GM18517 (cell line): ENCODE results near the gene TTLL11.
"Not testable (repeated sequence)": the region's sequence is repeated elsewhere in the genome, so short reads cannot be mapped to it uniquely, and the experiment has no call there.

Experiments used
- ATAC-seq: cut with Tn5 transposase; IDR thresholded peaks from one replicate; pipeline ENCODE4 v1.9.1; 2021; ENCODE audit warnings: mild to moderate bottlenecking, moderate library complexity; ENCODE audit not compliant: unreplicated experiment

The TTLL11 gene

DNA sequence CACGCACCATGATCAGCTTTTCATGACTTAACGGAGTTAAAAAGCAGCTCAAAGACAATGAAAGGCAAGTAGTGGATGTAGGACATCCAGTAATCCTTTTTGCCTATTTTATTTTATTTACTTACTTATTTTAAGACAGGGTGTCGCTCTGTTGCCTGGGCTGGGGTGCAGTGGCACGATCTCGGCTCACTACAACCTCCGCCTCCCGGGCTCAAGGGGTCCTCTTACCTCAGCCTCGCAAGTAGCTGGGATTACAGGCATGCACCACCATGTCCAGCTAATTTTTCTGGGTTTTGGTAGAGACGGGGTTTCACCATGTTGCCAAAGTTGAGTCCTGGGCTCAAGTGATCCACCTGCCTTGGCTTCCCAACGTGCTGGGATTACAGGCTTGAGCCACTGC, 292.7 kb downstream of the TTLL11 start:
- no peak for ATAC-seq

DNA sequence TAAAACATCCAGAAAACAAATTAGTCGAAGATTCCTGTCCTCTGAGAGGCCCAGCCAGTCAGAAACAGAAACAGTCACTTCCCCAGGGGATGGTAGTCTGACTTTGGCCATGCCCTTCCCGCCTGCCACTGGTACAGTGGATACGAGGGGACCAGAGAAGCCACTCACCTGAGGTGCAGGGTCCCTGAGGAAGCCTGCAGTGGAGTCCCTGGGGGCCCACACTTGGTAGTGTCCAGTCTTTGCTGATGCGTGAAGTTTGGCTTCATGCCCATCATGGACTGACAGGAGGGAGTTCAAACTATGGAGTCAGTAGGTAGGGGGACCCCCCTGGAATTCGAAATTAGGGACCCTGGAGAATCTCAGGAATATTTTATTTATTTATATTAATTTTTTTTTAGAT, 294.2 kb downstream of the TTLL11 start:
- no peak for ATAC-seq

DNA sequence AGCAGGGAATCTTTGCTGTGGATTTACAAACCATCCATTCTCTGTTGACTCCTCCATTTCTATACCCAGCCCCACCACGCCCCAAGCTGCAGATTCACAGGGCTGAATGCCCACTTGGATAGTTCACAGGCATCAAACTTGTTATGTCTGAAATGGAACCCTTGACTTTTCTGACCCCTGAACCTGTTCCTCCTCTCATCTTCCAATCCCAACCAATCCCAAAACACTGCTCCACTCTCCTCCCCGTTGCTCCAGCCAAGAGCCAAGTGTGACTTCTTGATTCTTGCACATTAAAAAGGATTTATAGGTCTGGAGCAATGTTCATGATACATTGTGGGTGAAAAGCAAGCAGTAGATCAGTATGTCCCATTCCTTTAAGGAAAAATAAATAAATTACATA, 296.0 kb downstream of the TTLL11 start:
- ATAC-seq: no peak

DNA sequence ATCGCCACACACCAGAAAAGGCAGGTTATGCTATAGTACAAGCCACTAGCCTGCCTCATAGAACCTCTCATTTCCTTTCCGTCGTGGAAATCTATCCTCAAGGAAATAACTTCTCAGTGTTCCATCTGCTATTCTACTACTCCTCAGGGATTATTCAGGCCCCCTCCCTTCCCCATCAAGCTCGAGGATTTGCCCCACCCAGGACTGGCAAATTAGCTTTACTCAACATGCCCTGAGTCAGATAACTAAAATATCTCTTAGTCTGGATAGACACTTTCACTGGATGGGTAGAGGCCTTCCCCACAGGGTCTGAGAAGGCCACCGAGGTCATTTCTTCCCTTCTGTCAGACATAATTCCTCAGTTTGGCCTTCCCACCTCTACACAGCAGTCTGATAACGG, 298.8 kb downstream of the TTLL11 start:
- not testable (repeated sequence) for ATAC-seq

DNA sequence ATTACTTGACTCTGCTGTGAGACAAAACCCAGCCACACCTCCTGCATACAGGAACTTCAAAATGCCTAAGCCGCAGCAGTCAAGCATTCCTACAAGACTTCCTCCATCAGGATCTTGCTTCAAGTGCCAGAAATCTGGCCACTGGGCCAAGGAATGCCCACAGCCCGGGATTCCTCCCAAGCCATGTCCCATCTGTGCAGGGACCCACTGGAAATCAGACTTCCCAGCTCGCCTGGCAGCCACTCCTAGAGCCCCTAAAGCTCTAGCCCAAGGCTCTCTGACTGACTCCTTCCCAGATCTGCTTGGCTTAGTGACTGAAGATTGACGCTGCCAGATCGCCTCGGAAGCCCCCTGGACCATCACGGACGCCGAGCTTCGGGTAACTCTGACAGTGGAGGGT, 300.6 kb downstream of the TTLL11 start:
- ATAC-seq: not testable (repeated sequence)

DNA sequence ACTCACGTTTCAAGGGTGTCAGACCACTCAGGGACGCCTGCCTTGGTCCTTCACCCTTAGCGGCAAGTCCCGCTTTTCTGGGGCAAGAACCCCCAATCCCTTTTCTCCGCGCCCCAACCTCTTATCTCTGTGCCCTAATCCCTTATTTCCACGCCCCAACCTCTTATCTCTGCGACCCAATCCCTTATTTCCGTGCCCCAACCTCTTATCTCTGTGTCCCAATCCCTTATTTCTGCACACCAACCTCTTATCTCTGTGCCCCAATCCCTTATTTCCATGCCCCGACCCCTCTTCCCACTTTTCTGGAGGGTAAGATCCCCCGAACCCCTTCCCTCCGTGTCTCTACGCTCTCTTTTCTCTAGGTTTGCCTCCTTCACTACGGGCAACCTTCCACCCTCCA, 302.3 kb downstream of the TTLL11 start:
- no peak for ATAC-seq

DNA sequence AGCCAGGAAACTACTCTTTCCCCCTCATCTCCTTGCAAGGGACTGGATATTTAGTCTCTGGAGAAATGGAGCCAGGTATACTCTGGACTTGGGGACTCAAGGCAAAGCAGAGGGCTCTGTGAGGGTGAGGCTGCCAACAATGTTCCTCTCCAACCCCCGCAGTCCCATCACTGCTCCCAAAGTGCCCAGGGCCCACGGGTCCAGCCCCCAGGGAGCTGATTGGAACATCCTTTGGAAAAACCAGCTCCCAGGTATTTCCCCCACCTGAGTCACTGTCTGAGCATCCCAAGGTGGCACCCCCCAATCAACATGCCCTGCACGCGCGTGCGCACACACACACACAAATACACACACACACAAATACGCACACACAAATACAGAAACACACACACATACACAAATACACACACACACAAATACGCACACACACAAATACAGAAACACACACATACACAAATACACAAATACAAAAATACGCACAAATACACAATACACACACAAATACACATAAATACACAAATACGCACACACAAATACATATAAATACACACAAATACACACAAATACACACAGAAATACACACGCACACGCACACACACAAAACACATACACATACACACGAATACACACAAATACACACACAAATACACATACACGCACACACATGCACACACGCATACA, 304.3 kb downstream of the TTLL11 start:
- no peak for ATAC-seq

DNA sequence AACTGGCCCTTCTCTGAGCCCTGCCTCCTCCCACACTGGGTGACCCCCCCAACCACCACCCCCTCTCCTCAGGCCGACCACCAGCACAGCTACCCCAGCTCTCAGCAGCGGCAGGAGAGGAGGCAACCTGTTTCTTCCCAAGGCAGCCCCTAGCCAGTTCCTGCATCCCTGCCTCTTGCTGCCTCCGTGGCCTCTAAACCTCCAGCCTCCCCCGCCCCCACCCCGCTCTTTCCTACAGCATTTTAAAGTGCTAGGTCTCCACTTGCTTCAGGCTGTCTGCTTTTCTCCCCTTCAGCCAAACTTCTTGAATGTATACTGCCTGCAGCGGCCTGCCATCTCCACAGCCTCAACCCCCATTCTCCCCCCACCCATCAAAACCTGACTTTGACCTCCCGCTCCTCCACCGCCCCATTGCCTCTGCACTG, 306.1 kb downstream of the TTLL11 start:
- ATAC-seq: no peak

DNA sequence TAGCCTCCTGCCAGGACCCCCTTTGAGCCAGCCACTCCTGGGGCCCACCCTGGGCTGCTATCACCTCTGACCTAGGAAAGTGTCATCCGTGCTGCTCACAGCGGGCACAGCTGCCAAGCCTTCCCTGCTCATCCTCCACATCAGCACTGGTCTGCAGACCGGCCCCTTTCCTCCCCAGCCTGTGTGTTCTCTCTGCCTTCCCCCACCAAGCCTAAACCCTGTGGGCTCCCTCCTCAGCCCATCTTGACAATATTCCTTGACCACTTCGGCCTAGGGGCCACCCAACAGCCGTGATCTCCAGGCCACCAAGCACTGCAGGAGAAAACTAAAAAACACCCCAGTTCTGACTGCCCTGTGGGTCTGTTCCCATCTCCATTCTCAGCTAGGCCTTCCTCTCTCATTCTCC, 306.6 kb downstream of the TTLL11 start:
- no peak for ATAC-seq

DNA sequence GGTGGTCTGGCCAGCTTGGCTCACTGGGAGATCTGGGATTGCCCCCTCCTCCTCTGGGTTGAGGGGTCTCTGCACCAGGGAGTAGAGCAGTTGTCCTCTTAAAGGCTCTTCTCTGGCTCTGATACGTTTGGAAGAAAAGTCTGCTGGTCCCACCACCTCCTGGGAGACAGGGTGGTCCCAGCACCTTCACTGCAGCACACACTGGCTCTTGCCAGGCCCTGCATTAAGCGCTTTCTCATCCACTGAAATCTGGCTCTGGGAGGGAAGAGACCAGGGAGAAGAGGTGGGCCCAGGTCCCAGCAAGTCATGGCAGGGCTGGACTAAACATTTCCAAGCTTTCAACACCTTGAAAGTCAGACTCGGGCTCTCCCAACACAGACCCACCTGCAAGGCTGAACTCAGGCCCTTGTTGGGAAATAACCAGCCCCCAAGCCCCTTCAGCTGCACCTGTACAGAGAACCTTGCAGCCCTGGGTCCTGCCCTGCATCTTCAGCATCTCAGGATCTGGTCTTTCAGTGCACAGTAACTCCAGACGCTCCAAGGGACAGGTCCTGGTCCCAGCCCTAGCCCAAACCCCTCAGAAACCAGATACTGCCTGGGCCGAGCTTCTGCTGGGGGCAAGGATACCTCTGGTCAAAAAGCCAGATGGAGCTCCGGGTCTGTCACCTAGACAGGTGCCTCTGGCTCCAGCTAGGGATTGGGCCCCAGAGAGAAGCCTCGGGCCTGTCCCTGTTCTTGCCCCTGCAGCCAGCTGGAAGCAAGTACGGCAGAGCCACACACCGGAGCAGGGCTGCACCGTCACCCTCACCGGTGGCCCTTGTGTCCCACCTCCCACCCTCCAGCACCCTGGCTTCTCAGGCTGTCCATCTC, 307.2 kb downstream of the TTLL11 start:
- no peak for ATAC-seq

DNA sequence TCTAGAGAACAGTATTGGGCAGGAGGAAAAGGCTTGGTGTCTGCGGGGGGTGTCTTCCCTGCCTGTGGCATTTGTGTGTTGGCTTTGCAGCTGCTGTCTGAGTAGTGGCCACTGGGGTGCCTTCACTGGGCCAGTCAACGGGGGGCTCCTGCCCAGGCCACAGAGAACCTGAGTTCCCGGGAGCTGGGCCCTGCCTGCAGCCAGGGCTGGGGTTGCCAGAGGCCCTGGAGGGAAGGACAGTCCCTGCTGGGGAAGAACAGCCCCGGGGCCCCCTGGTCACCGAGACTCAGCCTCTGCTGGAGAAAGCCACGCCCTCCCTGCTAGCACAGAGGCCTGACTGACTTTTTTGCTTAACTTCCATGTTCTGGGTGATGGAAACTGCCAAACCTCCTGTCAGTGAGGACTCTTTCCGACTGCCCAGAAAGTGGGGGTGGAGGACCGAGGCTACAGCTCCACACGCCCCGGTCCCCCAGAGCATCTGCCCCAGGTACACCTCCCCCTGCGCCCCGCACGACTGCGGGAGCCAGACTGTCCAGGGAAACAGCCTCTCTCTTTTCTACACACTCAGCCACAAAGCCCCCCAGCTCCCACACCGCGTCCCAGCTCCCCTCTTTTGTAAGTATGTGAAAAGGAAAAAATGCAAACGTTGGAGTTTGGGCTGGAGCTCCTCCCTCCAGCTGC, 308.2 kb downstream of the TTLL11 start:
- ATAC-seq: no peak

DNA sequence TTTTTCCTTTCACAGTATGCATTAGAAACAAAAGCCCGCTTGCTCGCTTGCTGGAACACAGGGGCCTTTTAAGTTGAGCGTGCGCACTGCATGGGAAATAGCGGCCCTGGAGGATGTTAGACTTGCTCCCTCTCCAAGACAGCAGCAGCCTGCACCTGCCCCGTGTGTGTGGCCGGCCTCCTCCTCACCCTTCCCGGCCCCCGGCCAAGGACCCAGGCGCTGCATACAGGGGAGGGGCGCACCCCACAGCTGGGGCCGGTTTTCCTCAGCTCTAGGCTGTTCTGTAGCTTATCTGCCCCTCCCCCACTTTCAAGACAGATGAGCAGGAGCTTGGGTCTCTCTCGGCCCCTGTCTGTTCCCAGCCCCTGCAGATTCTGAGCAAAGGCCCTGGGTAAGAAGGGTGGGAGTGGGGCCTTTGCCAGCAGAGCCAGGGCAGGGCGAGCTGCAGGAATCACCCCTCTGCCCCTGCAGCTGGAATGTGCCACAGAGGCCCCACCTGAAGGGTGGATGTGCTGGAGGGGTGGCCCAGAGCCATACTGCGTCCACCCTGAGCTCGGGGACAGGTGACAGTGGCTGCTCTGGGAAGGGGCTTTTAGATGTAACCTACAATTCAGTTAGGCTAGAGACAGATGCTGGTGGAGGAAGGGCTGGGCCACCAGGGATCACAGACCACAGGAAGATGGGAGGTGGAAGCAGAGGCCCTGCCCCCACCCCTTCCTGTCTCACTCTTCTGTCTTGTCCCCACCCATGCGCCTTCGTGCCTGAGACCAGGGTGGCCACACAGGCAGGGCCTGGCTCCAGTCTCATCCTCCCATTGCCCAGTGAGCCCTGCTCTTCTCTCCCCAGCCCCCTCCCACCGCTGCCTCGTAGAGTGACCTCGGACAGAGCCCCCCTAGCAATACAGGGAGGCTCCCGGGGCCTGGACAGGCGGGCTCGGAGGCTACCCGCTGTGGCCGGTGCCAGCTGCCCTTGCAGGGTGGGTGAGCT, 309.3 kb downstream of the TTLL11 start:
- ATAC-seq: no peak

DNA sequence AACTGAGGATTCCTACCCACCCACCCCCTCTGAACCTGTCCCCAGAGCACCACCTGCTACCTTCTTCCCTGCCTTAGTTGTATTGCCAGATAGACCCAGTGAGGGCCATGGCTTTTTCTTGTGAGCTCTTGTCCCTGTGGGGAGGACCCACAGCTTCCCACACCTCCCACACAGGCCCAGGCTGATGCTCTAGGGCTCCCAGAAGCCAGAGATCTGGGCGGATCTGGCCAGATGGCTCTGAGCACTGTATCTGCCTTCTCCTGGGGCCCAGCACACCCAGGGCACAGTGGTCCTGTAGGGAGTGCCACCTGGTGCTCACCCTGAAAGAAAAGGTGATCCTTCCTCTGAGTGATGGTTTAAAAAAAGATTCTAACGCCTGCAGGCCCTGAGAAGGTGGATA, 310.0 kb downstream of the TTLL11 start:
- no peak for ATAC-seq

DNA sequence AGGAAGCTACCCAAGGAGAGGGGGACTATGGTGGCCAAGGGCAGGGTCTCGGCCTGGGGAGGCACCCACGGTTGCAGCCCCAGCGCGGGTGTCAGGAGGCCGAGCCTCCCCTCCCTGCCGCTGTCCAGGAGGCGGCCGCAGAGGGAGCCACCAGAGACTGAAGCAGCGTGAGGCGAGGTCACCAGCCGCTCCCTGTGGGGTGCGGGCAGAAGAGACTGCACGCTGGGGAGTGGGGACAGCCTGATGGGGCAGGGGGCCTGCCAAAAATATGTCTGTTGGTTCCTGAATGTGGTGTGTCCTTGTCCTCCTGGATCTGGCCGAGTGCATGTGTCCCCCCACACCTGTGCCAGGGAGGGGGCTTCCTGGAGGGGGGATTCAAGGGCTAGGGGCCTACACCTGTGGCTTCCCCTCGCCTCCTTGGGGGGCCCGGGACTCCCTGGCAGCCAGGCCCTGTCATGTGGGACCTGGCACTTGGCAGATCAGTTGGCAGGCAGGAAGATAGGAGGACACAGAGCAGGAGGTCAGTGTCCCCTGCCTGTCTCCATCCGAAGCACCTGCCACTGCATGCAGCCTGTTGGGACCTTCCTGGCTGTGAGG, 310.5 kb downstream of the TTLL11 start:
- ATAC-seq: no peak

DNA sequence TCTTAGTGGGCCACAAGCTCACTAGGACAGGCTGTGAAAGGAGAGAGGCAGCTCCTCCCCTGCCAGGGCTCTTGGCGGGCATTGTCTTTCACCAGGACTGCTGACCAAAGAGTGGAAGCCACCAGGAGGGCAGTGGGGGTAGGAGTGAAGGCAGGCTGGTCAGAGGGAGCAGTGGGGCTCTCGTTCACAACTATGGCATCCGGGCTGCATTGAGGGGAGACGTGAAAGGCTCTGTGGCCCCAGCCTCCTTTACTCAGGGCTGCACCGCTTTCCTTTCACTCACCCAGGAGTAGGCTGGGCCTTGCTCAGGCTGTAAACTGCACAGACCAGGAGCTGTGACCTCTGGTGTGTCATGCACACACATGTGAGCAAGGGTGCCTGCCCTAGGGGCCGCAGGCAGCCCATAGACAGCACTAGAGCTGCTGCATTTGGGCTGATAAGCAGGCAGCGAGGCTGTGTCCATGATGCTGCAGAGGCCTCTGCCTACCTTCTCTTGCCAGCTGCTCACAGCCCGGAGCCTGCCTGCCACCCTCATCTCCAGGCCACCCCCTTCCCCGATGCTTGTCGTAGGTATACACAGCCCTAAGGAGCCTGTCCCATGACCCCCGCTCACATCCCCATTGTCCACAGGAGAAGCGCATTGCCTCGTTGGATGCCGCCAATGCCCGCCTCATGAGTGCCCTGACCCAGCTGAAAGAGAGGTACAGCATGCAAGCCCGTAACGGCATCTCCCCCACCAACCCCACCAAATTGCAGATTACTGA, 311.2 kb downstream of the TTLL11 start:
- ATAC-seq: no peak

DNA sequence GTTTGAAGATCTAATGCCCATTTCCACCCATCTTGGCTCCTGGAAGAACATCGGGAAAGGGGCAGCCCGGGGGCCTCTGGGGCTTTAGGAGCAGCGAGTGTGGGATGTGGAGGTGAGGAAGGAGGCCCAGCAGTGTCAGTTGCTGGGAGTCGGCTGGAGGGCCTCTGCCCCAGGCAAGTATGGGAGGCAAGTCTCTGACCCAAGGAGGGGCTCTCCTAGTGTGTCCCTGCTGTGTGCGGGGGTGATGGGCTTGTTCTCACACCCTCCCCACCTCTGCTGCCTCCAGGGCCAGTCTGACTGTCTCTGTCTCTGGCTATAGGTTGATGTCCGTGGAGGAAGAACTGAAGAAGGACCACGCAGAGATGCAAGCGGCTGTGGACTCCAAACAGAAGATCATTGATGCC, 312.0 kb downstream of the TTLL11 start:
- ATAC-seq: no peak

DNA sequence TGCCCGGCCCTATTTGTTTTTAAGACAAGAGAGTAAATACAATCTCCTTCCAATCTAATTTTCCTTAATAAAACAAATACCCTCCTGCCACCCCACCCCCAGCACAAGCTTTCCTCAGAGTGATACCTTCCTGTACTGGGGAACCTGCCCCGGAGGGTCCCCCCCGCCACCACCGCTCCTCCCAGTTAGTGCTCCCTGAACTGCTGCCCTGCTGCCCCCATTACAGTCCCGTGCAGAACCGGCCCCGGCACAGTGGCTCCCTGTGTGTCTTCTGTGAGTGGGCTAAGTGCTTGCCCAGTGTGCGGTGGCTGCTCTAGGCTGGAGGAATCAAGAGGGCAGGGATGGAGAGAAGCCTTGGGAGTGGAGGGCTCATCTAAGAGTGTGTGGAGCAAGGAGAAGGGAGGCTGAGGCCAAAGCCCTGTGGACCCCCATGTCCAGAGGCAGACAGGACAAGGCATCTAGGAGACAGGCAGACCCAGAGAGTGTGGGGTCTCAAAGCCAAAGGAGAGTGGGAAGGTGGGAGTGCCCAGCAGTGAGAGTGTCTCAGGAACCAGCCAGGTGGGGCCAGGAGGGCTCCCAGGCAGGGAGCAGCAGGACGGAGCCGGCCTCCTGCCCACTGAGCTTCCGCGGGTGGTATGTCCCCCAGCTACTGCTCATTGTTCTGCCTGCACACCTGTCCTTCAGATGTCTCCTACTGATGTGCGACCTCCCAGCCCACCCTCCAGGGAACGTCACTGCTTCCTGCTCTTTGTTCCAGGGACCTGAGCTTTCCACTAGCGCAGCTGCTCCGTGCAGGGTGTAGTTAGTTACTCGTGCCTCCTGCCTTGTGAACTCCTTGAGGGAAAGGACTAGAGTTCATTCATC, 312.7 kb downstream of the TTLL11 start:
- no peak for ATAC-seq

DNA sequence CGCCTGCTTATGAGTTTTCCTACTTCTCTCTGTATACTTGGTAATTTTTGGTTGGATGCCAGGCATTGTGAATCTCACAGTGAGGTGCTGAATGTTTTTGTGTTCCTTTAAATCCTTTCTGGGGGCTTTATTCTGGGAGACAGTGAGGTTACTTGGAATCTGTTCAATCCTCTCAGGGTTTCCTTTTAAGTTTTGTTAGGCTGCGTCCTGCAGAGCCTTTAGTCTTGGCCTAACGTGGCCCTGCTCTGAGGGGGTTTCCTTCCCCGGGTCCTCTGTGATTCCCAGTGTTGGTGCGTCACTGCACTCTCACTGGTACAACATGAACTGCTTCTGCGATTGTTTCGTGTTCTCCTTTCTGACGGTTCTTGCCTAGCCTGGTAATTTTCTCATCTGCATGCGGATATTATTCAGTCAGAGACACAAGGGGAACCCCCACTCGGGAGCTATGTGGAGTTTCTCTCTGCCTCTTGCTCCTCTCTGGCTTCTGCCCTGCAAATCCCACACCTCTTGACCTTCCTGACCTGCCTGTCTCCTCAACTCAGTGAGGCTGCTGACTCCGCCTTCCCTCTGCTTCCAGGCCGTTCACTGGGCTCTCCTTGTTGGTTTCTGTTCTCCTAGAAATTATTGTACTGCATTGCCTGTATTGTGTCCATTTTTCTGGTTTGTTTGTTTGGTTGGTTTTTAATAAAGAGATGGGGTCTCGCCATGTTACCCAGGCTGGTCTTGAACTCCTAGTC, 313.6 kb downstream of the TTLL11 start:
- no peak for ATAC-seq
